HG03565 (cell line): ENCODE measurements around the gene IPO4.
"Not testable (repeated sequence)": the region's sequence is repeated elsewhere in the genome, so short reads cannot be mapped to it uniquely, and the experiment has no call there.

Source experiments
- ATAC-seq: cut with Tn5 transposase; IDR thresholded peaks from one replicate; pipeline ENCODE4 v1.9.1; 2021; ENCODE audit warnings: mild to moderate bottlenecking, moderate library complexity; ENCODE audit not compliant: unreplicated experiment

The IPO4 gene

GRCh38 chr14:24219080-24219479, 30.5 kb upstream of the IPO4 start:
- ATAC-seq: no peak

DNA sequence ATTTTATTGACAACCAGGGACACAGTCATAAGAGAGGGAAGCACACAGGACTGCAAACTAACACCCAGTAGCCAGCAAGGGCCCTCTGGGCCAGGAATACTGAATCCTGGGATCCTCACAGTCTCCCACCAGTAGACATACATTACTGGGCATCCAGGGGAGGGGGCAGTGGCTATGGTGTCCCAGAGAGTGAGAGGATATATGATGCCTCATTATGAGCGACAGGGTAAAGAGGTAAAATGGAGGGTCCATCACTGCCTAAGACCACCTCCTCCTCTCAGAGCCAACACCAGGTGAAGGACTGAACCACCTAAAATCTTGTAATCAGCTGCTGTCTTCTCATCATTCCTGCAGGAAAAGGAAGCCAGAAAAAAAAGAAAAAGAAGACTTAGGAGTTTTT, 28.3 kb upstream of the IPO4 start:
- ATAC-seq: not testable (repeated sequence)

GRCh38 chr14:24216345-24216699, 27.7 kb upstream of the IPO4 start:
- no peak for ATAC-seq

- peak; percentile 53 for ATAC-seq
Observed at GRCh38 chr14:24215495-24216344, 27.1 kb upstream of the IPO4 start, which contains the start of gene MDP1. MDP1 (minus strand) TSS chr14:24216066; CDS start chr14:24215955, 111 bp downstream.

GRCh38 chr14:24213866-24214662, 25.4 kb upstream of the IPO4 start:
- no peak for ATAC-seq

GRCh38 chr14:24212924-24213865, 24.6 kb upstream of the IPO4 start, which contains the start of gene CHMP4A:
CHMP4A (minus strand) TSS chr14:24213488; CDS start chr14:24213439, 49 bp downstream.
- peak; percentile 73 for ATAC-seq

DNA sequence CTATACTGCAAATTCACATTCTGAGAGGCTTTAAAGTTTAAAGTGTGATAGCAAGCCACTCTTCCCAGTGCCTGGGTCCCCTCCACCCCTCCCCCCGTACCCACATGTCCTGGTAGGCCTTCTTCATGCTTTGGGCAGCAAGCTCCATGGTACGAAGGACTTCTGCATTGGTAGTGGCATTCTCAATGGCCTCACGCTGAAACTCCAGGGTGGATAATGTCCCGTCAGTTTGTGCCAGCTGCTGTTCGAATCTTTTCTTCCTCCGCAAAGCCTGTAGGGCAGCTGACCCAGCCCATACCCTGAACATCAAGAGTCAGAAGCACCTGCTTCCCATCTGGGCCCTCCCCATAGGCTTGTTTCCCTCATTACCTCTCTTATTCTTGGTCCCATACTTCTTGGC, 22.7 kb upstream of the IPO4 start:
- no peak for ATAC-seq

- ATAC-seq: no peak
Observed at GRCh38 chr14:24207625-24208024, 19.0 kb upstream of the IPO4 start.

GRCh38 chr14:24207104-24207551, 18.5 kb upstream of the IPO4 start:
- no peak for ATAC-seq

DNA sequence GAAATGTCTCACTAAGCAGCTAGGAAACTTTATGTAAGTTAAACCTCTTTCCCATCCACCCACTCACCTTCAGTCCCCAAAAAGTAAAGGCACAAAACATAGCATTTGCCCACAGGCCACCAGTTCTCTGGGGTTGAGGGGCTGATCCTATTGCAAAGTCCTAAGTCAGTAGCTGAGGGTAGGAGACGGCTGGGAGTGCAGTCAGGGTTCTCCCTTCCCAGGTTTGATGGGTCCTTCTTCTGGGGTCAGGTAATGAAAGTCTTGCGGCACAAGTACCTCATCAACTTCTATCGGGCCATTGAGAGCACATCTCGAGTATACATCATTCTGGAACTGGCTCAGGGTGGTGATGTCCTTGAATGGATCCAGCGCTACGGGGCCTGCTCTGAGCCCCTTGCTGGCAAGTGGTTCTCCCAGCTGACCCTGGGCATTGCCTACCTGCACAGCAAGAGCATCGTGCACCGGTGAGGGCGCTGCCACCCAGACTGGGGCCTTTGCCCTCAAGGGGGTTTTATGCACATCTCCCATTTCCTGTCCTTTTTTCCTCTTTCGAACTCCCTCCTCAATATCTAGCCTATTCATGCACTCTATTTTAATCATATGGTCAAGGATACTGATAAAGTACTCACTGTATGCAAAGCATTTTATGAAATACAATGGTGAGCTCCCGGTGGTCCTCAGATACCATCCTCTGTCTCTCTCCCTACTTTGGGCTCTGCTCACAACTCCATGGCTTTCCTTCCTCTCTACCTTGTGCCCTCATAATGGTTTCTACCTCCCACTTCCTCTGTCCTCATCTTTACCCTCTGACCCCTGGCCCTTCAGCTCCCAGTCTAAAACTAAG, 17.9 kb upstream of the IPO4 start:
- no peak for ATAC-seq

DNA sequence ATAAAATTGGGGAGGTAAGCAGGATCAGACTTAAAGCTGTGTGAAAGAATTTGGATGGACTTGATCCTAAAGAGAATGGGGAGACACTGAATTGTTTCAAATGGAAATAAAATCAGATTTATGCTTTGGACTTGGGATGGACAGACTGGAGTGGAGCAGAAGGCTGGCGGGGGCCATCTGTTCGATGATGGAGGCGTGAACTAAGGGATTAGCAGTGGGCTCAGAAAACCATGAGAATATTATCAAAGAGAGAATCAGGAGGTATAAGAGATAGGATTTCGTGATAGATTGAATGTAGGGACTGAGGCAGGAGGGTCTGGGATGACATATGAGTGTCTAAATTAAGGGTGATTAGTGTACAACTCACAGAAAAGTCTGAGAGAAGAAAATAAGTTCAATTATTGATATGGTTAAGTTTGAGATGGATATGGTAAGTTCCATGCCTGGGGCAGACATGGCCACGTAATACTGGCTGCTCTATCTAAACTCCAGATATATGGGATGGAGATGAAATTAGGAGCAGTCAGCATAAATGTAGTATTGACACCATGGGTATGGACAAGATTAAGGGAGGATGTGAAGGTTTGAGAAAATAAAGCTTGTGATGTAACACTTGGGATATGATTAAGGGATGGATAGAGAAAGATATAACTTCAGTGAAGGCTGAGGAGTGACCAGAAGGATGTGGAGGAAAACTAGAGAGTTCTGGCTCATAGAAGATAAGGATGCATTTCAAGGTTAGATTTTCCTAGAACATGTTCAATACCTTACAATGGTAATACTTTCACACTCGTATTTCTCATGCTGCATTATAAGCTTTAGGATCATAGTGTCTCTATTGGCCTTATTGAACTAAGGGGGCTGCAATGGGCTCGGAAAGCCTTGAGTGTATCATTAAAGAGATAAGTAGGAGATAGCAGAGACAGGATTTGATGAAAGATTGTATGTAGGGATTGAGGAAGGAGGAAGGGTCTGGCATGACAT, 15.8 kb upstream of the IPO4 start:
- ATAC-seq: no peak

- ATAC-seq: not testable (repeated sequence)
Observed at GRCh38 chr14:24203249-24203886, 14.8 kb upstream of the IPO4 start.

GRCh38 chr14:24202538-24202937, 13.9 kb upstream of the IPO4 start:
- ATAC-seq: not testable (repeated sequence)

DNA sequence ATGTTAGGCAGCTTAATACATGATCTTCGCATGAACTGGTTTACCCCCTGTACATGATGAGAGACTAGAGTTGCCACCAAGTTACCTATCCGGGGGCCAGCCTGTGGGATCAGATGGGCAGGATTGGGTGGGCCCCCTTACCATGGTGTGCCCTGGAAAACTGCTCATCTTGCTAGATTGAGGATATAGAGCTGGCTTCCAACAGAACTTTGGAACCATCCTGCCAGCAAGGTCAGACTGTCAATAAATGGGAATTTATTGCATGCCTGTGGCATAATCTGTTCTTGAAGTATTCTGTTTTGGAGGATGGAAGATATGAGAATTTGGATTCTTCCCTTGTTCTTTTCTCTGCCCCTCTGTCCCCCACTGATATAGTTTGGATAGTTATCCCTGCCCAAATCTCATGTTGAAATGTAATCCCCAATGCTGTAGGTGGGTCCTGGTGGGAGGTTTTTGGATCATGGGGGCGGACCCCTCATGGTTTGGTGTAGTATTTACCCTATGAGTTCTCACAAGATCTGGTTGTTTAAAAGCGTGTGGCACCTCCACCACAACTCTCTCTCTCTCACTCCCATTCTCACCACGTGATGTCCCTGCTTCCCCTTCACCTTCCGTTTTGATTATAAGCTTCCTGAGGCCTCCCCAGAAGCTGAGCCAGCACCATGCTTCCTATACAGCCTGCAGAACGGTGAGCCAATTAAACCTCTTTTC, 10.4 kb upstream of the IPO4 start:
- ATAC-seq: no peak

DNA sequence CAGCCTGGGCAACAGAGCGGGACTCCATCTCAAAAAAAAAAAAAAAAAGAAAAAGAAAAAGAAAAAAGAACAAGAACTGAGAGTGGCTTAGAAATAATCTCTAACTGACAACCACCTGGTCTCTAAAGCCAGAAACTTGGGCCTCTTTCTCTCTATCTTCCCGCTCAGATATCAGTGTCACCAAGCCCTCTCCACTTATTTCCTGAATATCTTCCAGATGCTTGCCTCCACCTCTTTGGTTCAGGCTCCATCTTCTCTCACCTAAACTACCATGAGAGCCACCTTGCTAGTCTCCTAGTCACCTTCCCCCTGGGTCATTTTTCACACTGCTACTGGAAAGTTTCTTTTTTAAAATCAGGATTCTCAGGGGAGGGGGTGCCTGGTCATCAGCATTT, 8.4 kb upstream of the IPO4 start:
- ATAC-seq: no peak

DNA sequence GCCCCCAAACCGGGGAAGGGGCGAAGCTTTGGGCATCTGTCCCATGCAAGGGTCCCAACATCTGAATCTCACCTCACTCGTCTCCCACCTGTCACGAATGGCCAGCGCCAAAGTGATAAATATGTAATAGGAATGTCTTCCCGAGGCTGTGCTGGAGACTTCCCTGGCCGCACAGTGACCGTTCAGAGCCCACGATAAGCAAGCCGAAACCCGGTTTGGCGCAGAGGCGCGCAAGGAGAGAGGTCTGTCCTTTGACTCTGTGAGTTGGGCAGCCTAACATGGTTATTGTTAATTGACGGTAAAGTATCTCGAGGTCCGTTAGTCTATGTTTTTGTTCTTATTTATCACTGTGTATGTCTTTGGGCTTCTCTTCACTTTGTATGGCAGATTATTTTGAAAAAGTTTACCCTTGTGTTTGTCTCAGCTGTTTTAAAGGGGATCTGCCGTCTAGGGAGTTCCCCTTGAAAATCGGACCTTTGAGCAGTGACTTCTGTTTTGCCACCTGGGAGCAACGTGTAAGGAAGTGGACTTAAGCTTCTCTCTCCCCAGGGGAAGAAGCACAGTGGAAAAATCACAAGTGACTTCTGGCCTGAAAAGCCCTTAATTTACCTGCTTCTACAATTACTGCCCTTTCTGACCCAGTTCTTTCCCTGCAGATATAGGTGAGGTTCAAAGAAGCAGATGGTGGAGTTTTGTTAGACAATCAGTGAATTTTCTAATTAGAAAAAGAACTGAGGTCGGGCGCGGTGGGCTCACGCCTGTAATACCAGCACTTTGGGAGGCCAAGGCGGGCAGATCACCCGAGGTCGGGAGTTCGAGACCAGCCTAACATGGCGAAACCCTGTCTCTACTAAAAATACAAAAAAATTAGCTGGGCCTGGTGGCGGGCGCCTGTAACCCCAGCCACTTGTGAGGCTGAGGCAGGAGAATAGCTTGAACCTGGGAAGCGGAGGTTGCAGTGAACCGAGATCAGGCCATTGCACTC, 7.7 kb upstream of the IPO4 start:
- peak; percentile 2 for ATAC-seq
